ENCODE data around the gene ABCC6. TPM values are rescaled to one million over a fixed set of nuclear protein-coding genes. Genes with fewer than 3 reads are reported as not detected.

ABCC6 gene
- total and polyA plus RNA-seq, 2 of the 13 experiments (the other 11 are each of a cell fraction or from before 2014, with no cell fraction given) = 82.4 to 105 TPM

DNA sequence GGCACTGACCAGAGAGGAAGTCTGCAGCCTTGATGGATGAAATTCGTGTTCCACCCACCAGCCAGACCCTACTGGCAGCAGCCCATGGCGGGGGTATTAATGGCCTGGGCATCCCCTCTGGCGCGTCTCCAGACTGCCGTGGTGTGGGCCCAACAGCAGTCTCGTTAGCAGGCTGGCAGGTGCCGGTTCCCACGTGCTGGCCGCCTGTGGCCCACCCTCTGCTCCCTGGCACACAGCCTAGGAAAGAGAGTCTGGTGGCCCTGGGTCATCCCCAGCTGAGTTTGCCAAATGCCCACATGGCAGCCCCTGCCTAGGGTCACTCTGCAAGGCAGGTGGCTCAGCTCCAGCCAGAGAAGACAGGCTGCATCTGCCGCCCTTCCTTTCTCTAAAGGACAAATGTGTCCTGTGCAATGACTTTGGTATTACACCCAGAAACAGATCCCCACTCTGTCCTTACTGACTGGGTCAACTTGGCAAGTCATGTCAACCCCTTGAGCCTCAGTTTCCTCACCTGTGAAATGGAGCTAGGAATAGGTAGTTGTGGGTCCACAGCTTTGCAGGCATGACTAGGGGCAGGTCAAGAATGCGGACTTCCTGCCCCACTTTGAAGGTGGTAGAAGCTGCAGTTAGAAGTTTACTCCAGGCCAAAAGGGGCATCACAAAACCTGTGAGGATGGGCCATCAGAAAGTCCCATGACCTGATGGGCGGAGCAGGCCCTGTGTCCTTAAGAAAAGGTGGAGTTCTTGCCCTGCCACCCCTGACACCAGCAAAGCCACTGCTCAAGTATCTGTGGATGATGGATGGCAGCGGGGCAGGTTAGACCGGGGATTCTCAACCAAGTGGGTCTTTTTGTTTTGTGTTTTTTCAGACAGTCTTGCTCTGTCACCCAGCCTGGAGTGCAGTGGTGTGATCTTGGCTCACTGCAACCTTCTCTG lies 76.6 kb downstream of the ABCC6 start (continued):
- TF ChIP-seq, protein P1, sequence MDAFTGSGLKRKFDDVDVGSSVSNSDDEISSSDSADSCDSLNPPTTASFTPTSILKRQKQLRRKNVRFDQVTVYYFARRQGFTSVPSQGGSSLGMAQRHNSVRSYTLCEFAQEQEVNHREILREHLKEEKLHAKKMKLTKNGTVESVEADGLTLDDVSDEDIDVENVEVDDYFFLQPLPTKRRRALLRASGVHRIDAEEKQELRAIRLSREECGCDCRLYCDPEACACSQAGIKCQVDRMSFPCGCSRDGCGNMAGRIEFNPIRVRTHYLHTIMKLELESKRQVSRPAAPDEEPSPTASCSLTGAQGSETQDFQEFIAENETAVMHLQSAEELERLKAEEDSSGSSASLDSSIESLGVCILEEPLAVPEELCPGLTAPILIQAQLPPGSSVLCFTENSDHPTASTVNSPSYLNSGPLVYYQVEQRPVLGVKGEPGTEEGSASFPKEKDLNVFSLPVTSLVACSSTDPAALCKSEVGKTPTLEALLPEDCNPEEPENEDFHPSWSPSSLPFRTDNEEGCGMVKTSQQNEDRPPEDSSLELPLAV (CRISPR knock-in tag; conservative IDR thresholded peaks at IDR 0.05; ENCODE audit: low read depth) = no peak
- TF ChIP-seq ZNF235 (CRISPR knock-in tag; IDR thresholded peaks at IDR 0.05; ENCODE audit: borderline replicate concordance) (no peak), RFX3 (CRISPR knock-in tag; IDR thresholded peaks at IDR 0.05) (no peak), THYN1 (CRISPR knock-in tag; IDR thresholded peaks at IDR 0.05; ENCODE audit: borderline replicate concordance, low read depth) (no peak), ELK4 (CRISPR knock-in tag; IDR thresholded peaks at IDR 0.05; ENCODE audit: borderline replicate concordance) (no peak), ZNF282 (IDR thresholded peaks at IDR 0.05; ENCODE audit: partially characterized antibody) (no peak), CBFB (CRISPR knock-in tag; IDR thresholded peaks at IDR 0.05) (no peak), MTA3 (CRISPR knock-in tag; IDR thresholded peaks at IDR 0.05) (no peak), ZZZ3 (CRISPR knock-in tag; IDR thresholded peaks at IDR 0.05; ENCODE audit: borderline replicate concordance) (no peak), ZNF782 (CRISPR knock-in tag; IDR thresholded peaks at IDR 0.05; ENCODE audit: borderline replicate concordance) (no peak), MEF2D (CRISPR knock-in tag; IDR thresholded peaks at IDR 0.05) (no peak), ERF (CRISPR knock-in tag; IDR thresholded peaks at IDR 0.05) (0 out of 2 replicates have a peak, but pooled peaks have one; percentile 6), MLXIP (CRISPR knock-in tag; IDR thresholded peaks at IDR 0.05; ENCODE audit: borderline replicate concordance) (no peak), MLLT10 (CRISPR knock-in tag; IDR thresholded peaks at IDR 0.05) (no peak), SP140L (CRISPR knock-in tag; IDR thresholded peaks at IDR 0.05; ENCODE audit: borderline replicate concordance) (no peak), KLF13 (CRISPR knock-in tag; IDR thresholded peaks at IDR 0.05) (no peak), POLR2G (IDR thresholded peaks at IDR 0.05; ENCODE audit: low read depth, low read length) (peak; percentile 59), TSC22D2 (CRISPR knock-in tag; IDR thresholded peaks at IDR 0.05; ENCODE audit: borderline replicate concordance) (no peak)
- TF ChIP-seq, protein P2, sequence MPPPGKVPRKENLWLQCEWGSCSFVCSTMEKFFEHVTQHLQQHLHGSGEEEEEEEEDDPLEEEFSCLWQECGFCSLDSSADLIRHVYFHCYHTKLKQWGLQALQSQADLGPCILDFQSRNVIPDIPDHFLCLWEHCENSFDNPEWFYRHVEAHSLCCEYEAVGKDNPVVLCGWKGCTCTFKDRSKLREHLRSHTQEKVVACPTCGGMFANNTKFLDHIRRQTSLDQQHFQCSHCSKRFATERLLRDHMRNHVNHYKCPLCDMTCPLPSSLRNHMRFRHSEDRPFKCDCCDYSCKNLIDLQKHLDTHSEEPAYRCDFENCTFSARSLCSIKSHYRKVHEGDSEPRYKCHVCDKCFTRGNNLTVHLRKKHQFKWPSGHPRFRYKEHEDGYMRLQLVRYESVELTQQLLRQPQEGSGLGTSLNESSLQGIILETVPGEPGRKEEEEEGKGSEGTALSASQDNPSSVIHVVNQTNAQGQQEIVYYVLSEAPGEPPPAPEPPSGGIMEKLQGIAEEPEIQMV (CRISPR knock-in tag; IDR thresholded peaks at IDR 0.05; ENCODE audit: low read depth) = no peak
- TF ChIP-seq, protein P3, sequence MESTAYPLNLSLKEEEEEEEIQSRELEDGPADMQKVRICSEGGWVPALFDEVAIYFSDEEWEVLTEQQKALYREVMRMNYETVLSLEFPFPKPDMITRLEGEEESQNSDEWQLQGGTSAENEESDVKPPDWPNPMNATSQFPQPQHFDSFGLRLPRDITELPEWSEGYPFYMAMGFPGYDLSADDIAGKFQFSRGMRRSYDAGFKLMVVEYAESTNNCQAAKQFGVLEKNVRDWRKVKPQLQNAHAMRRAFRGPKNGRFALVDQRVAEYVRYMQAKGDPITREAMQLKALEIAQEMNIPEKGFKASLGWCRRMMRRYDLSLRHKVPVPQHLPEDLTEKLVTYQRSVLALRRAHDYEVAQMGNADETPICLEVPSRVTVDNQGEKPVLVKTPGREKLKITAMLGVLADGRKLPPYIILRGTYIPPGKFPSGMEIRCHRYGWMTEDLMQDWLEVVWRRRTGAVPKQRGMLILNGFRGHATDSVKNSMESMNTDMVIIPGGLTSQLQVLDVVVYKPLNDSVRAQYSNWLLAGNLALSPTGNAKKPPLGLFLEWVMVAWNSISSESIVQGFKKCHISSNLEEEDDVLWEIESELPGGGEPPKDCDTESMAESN (CRISPR knock-in tag; conservative IDR thresholded peaks at IDR 0.05) = no peak

All from HepG2 (cell line).